A549 (cell line): Measurements from ENCODE around the gene ST6GAL1.

Source experiments
- BHLHE40 ChIP-seq: IDR thresholded peaks from 2 replicates; pipeline ENCODE4 v1.6.1; 2012; ENCODE audit warnings: low read depth, low read length, inconsistent platforms
- CTCF ChIP-seq: fragments of >200 bp; sonication (Bioruptor Twin); formaldehyde crosslinking; IDR thresholded peaks from 3 replicates; pipeline ENCODE4 v1.5.1; 2016
- ELK1 ChIP-seq: fragments of 150-350 bp; IDR thresholded peaks from 2 replicates; pipeline ENCODE4 v1.6.1; 2014; ENCODE audit warnings: low read depth, mild to moderate bottlenecking, low read length
- MAX ChIP-seq: IDR thresholded peaks from 2 replicates; pipeline ENCODE4 v1.6.1; 2012
- PBX3 ChIP-seq: IDR thresholded peaks from 2 replicates; pipeline ENCODE4 v1.6.1; 2012

GRCh38 chr3:187049462-187050101, 119.3 kb downstream of the ST6GAL1 start:
- TF ChIP-seq CTCF (no peak), ELK1 (no peak), BHLHE40 (no peak), PBX3 (no peak), MAX (no peak)
